Raji (cell line): ENCODE data around the gene NR4A1.

ENCODE experiments used
- POLR2A ChIP-seq: IDR thresholded peaks from 2 replicates; pipeline ENCODE4 v1.6.1; 2011; ENCODE audit warnings: low read depth, low read length, control low read depth; ENCODE audit not compliant: insufficient read depth

Gene NR4A1

DNA sequence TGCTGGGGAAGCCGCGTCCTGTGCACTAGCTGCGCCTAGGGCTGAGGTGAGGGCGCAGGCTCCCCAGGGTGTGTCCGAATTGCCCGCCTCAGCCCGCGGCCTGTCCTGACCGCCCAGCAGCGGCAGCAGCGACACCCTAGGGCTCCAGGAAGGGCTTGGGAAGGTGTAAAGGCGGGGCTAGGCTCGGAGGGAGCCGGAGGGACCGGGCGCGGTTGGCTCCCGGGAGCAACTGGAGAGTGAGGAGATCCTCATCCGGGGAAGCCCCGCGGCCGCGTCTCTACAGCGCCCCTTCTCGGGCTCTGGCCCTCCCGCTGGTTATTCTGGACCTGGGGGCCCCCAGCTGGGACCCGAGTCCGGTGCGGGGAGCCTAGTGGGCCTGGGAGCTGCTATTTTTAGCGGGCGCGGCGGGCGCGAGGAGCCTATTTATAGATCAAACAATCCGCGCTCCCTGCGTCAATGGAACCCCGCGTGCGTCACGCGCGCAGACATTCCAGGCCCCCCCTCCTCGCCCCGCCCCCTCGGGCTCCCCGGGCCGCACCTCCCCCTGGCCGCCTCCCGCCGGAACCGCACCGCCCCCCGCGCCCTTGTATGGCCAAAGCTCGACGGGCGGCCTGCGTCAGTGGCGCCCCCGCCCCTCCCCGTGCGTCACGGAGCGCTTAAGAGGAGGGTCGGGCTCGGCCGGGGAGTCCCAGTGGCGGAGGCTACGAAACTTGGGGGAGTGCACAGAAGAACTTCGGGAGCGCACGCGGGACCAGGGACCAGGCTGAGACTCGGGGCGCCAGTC, at the start of gene NR4A1:
Gene NR4A1 (plus strand): TSS at position 685 of the 784 bp plus-strand sequence. CDS start 2,887 bp downstream, outside the sequence.
- peak; percentile 84 for TF ChIP-seq POLR2A

DNA sequence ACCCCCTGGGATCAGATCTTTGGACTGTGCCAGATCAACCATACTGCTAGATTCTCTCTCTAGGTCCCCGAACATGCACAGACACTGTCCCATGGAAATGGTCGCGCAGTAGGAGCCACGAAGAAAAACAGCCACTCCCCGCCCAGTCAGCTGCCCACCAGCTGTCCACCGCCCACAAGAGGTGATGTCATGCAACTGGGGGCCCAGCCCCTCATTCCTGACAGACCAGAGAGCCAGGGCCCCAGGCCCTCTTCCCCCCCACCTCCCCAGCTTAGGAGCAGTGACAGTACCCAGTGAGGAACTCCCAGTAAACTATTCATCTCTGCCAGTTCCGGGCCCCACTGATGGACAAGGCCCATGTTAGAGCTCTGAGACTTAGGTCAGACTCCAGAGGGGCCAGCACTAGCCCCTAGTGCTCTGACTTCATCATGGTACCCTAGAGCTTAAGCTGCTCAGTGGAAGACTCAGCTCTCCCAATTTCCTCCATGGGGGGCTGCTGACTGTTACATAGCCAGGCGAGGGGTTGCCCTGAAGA, 48.2 kb upstream of the NR4A1 start:
- no peak for TF ChIP-seq POLR2A

DNA sequence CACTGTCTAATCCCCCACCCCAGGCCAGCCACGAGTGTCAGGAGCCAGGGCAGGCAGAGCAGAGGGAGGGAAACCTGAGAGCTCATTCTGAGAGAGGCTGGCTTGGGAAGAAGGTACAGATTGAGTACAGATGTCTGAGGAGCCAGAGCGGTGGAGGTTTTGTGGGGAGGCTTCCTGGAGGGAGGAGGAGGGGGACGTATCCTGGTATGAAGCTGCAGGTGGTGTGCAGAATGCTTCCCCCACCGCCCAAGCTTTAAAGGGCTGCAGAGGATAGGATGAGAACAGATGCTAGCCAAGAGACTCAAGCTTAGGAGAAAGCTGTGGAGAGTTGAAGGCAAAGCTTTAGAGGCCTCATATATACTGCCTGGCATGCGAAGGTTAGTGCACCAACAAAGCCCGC, 47.7 kb upstream of the NR4A1 start:
- no peak for TF ChIP-seq POLR2A

DNA sequence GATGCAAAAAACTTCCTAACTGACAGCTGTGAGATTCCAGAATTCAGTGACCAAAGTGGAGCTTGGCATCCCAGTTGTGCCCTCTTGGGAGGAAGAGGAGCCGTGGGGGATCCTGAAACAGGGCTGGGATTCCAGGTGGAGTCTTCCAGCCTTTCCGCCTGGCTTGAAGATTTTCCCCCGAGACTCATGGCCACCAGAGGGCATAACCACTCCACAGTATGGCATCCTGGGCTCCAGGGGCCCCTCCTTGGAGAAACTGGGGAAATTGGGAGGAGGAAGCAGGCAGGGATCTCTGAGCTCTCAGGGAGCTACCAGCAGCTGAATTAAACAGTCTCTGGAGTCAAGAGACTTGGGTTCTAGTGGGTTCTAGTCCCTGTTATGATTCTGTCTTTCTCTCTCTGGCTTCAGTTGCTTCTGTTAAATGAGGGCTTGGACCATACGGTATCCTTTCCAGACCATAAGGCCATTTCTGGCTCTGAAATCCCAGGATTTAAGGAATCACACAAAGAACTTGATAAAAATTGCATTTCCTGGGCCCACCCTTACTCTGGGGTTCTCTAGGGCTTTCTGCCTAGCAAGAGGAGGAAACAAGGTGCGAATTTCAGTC, 47.1 kb upstream of the NR4A1 start:
- TF ChIP-seq POLR2A = no peak

DNA sequence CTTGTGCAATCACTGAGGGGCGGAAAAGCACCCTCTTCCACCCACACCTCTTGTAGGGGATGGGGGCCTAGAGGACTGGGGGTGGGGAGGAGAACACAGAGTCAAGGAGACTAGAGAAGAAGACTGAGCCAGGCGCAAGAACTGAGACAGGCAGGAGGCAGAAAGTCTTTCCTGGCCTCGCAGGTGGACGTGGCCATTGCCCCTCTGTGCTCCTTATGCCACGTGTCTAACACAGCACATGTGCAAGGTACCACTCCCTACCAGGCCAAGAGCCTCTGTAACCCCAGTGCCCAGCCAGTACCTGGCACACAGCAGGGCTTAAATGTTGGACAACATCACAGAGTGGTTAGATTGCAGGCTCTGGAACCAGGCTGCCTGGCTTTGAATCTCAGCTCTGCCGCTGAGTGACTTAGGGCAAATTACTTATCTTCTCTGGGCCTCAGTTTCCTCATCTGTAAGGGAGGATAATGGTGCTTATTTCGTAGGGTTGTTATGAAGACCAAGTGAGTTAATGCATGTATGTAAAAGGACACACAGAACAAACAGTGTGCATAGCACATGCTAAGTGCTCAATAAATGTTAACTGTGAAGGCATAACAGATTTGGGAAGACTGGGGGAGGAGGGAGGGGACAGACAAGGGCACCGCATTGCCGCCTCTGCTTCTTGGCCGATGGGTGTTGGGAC, 45.9 kb upstream of the NR4A1 start:
- no peak for TF ChIP-seq POLR2A

DNA sequence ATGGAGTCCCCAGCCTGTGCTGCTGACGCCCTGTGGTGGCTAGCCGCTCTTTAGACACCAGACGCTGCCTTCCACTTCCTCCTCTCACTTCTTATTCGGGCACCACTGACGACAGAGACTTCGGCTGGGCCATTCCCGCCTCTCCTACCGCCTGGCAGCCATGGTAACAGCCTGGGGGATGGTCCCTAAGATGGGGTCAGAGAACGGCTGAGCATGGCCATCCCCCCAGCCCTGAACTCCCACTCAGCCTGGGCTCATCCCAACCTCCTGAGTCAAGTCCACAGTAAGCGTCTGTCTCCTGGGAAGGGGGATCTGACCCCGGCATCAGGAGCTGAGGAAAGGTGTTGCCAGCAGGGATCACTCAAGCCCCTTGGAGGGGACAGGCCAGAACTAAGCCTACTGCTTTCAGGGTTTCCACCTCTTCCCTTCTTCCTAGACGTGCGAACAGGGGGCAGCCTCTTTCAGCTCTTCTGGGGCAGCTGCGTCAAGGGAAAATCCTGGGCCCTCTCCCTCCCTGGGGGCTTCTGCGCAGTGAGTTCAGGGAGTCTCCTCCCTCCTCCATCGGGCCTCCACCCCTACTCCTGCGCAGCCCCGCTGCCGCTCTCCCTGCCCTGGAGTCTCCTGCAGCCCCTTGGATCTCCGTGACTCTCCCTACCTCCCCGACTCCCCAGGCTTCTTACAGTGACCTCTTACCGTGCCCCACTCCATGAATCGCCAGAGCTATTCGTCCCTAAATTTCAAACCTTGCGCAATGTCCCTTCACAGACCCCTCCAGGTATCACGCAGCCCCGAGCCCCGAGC, 45.1 kb upstream of the NR4A1 start:
- no peak for TF ChIP-seq POLR2A

DNA sequence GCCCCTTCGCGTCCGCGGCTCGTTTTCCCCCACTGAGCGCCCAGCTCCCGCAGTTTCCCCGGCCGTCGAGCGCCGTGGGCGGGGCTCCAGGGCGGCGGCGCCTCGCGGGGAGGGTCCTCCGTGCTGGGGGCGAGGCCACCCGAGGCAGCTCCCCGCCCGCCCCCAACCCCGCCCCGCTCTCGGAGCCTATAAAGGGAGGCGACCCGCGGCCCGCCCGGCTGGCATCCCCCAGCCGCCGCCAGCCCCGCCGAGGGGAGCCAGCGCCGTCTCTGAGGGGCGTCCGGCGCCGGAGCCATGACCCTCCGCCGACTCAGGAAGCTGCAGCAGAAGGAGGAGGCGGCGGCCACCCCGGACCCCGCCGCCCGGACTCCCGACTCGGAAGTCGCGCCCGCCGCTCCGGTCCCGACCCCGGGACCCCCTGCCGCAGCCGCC, 44.5 kb upstream of the NR4A1 start, which contains the start of gene TAMALIN:
Gene TAMALIN (plus strand): TSS at position 221 of the 432 bp plus-strand sequence. CDS start 74 bp downstream, at position 295.
- no peak for TF ChIP-seq POLR2A

DNA sequence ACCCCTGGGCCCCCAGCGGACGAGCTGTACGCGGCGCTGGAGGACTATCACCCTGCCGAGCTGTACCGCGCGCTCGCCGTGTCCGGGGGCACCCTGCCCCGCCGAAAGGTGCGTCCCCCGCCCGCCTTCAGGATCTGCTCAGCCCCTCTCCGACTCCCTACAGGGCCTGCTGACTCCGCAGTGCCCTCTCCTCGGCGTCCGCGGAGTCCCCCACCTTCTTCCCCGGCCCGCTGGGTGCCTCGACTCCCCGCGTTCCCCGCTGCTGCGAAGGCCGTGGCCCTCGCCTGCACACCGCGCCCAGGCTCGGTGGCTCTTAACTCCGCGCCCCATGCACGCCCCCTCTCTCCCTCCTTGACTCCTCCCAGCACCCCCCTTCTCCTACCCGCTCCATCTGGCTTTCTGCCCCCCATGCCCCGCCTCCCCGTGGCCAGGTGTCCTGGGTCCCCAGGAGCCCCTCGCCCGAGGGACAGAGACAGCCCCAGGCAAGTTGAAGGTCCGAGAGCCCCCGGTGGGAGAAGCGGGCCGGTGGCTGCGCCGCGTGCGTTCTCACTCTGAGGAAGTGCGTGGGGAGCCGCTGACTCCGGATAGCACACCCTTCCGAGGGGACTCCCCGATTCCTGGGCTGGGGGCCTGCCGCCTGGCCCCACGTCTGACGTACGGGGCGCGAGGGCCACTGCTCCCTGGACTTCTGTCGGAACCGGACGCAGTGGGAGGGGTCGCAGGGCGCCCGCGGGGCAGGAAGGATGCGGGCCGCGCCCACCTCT, 43.9 kb upstream of the NR4A1 start:
- TF ChIP-seq POLR2A = no peak

DNA sequence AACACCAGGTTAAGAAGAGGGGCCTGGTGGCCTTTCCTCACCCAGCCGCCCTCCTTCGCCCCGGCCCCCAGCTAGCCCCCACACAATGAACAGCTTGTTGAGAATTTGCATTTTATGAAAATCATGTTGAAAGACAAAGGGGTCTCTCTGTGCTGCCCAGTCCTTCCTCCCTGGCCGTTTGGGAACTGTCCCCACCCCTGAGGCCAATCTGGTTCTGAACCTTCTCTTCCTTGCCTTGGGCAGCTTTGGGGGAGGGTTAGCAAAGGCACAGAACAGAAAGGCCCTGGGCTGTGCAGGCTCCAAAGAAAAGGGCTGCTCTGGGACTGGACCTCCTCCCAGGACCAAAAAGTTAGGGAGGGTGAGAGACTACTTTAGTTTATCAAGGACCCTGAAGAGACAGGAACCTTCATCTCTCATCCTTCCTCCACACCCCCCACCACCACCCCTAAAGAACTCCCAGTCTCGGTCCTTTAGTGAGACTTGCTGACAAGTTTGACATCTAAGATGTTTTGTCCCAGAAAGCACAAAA, 43.2 kb upstream of the NR4A1 start:
- no peak for TF ChIP-seq POLR2A

DNA sequence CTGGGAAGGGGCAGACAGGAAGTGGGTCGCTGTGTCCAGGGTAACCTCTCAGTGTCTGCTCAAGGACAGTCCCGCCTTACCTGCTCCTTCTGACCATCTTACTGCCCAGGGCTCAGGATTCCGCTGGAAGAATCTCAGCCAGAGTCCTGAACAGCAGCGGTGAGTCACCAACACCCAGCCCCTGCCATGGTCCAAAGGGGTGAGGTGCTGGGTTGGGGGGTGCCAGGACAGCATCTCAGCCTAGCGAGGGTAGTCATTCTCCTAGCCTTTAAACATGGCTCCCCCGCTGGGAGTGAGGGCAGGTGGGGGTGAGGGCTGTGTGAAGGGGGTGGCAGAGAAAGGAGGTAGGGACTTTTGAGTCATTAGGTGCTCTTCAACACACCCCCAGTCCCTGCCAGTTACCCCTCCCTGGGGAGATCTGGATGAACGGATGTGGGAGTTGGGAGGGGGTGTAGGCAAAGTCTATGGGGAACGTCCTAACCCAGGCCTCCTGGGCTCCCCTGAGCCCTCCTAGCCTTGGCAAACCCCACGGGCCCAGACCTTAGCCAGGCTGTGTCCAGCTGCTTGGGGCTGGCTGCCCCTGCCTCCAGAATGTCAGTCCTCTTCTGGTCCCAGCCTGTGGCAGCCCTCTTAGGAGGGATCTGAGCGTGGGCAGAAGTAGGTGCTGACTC, 42.0 kb upstream of the NR4A1 start:
- TF ChIP-seq POLR2A = no peak

DNA sequence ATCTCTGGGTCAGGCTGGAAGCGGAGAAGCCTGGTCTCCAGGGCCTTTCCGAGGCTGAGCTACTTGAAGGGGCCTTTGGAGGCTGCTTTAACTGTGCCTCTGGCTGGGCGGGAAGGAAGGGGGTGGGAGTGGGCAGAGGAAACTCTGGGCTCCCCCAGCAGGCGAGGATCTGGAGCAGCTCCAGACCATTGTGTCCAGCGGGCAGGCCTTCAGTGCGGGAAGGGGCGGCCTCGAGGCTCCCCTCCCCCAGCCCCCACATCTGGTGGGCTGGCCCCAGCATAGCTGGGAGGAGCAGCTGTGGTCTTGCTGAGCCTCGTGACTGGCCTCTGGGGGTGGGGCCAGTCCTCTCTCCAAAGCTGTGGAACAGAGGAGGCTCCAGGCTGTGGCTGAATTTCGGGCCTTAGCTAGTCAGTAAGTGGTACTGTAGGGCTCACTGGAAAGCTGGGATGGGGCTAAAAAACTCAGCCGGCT, 41.1 kb upstream of the NR4A1 start:
- TF ChIP-seq POLR2A = no peak

DNA sequence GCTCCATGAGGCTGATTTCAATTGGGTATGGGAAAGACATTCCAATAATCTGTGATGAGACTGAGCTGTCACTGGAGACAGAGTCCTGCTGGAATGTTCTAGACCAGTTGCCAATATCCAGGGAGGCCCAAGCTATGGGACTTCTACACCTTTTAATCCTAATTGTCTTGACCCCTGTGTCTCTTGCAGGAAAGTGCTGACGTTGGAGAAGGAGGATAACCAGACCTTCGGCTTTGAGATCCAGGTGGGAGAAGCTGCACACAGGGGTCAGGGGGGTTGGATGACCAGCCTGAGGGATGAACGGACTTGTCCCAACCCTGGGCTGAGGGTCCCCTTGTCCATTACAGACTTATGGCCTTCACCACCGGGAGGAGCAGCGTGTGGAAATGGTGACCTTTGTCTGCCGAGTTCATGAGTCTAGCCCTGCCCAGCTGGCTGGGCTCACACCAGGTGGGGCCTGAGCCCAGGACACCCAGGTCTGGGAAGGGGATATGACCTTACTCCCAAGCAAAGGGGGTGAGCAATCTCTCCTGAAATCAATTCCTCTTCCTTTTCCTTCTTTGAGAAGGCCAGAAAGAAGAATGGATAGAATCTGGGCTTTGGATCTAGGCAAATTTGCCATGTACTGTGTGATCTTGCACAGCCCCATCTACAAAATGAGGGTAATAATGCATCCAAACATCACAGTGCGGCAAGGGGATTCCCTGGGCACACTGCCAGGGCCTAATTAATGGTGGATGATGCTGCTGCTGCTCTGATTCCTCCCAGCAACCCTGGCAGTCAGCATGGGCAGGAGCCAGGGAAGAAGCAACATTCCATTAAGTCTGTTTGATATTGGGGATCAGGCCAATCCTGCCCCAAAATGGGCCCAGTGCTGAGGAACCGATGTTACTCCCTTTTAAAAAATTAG, 40.3 kb upstream of the NR4A1 start:
- no peak for TF ChIP-seq POLR2A
